ENCODE measurements around the gene GPR152. TPM values are rescaled to one million over a fixed set of nuclear protein-coding genes. Genes with fewer than 3 reads are reported as not detected.

The GPR152 gene
- total RNA-seq, 5 donors from 2014 or later (not counting 1 experiment from before 2014, with no cell fraction given): 0.19 TPM; not detected in 4

DNA sequence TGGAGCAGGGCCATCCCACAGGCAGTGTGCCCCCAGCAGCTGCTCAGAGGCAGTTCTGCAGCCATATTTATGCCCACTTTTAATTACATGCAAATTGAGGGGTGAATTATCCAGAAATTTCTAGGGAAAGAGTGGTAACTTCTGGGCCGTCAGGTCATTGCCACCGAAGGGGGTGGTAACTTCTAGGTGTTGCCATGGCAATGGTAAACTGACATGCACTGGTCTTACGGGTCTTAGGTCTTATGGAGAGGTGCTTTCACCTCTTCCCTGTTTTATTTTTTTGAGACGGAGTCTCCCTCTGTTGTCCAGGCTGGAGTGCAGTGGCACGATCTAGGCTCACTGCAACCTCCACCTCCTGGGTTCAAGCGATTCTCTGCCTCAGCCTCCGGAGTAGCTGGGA, 20.4 kb upstream of the GPR152 start:
- peaks cover 6 to 17% of the 10 kb centered on the region in 2 experiments for H3K4me1 ChIP-seq (ENCODE audit: control insufficient read depth in 1 of 2, extremely low read depth in 1 of 2, insufficient read depth in 2 of 2, low read length in 2 of 2)
- H3K4me3 ChIP-seq (ENCODE audit: control insufficient read depth in 1 of 2, extremely low read depth in 1 of 2, low read length in 1 of 2): no peak overlapping the region
- Mint-ChIP-seq H3K4me3 (no peak overlapping the region), H3K27me3 (no peaks in the 10 kb centered on the region), H3K4me1 (peaks cover 8 to 14% (median 9%) of the 10 kb centered on the region in 3 donors), H3K27ac (no peak overlapping the region), H3K36me3 (no peaks in the 10 kb centered on the region), H3K9me3 (no peaks in the 10 kb centered on the region)
- WGBS (ENCODE audit: insufficient coverage): 88% methylated on average over 4 of the region's 7 CpGs
- H3K27ac ChIP-seq (ENCODE audit: low read length): no peak overlapping the region
- POLR2A ChIA-PET: no interaction called here
- ATAC-seq (replicated peaks in 1 of 4) (no peak), DNase-seq (no peak)
- CTCF ChIA-PET: no interaction called here
- H3K36me3 ChIP-seq (ENCODE audit: control insufficient read depth in 2 of 2, extremely low read depth in 1 of 2, insufficient read depth in 1 of 2, low read length in 1 of 2): no peaks in the 10 kb centered on the region
- H3K27me3 ChIP-seq (replicated peaks in 1 of 2; ENCODE audit: control insufficient read depth in 2 of 2, extremely low read depth in 1 of 2, insufficient read depth in 2 of 2, low read length in 1 of 2): no peaks in the 10 kb centered on the region
- no peaks in the 10 kb centered on the region for H3K9me3 ChIP-seq

DNA sequence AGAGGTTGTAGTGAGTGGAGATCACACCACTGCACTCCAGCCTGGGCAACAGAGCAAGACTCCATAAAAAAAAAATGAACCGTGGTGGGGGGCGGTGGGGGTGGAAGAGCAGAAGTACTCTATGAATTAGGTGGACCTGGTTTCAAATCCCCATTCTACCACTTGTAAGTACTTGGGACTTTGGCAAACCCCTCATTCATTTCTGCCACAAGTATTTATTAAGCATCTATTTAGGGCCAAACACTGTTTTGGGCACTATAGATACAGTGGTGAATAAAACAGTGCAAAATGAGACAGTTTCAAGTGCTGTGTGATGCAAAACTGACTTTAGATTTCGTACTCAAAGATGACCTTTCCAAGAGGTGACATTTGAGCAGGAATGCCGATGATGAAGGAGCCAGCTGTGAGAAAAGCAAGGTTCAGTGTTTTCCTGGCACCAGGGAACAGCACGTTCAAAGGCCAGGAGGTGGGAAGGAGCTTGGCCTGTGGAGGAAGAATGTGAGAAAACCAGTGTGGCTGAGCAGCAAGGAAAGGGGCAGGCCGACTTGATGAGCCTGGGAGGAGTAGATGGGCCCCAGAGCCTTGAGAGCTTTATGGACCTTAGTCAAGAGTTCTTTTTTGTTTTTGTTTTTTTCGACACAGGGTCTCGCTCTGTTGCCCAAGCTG, 17.9 kb upstream of the GPR152 start:
- Mint-ChIP-seq H3K36me3 (no peaks in the 10 kb centered on the region), H3K4me1 (peaks cover 24 to 32% (median 26%) of the 10 kb centered on the region in 3 donors), H3K9me3 (no peaks in the 10 kb centered on the region), H3K27ac (peak overlapping the region in 1 of 2 donors; percentile 91), H3K4me3 (peak overlapping the region; percentile 17 to 88 (median 74)), H3K27me3 (no peaks in the 10 kb centered on the region)
- peaks cover 8 to 42% of the 10 kb centered on the region in 2 experiments for H3K4me1 ChIP-seq (ENCODE audit: control insufficient read depth in 1 of 2, extremely low read depth in 1 of 2, insufficient read depth in 2 of 2, low read length in 2 of 2)
- no peak overlapping the region for H3K4me3 ChIP-seq (ENCODE audit: control insufficient read depth in 1 of 2, extremely low read depth in 1 of 2, low read length in 1 of 2)
- 89% methylated on average over 5 of the region's 8 CpGs for WGBS (ENCODE audit: insufficient coverage)
- no peaks in the 10 kb centered on the region for H3K27me3 ChIP-seq (replicated peaks in 1 of 2; ENCODE audit: control insufficient read depth in 2 of 2, extremely low read depth in 1 of 2, insufficient read depth in 2 of 2, low read length in 1 of 2)
- no peak overlapping the region for H3K27ac ChIP-seq (ENCODE audit: low read length)
- H3K9me3 ChIP-seq: no peaks in the 10 kb centered on the region
- ChIA-PET CTCF (no interaction called here), POLR2A (no interaction called here)
- peaks cover 4 to 7% of the 10 kb centered on the region in 2 donors for H3K36me3 ChIP-seq (ENCODE audit: control insufficient read depth in 2 of 2, extremely low read depth in 1 of 2, insufficient read depth in 1 of 2, low read length in 1 of 2)
- ATAC-seq (replicated peaks in 1 of 4) (no peak), DNase-seq (no peak)

DNA sequence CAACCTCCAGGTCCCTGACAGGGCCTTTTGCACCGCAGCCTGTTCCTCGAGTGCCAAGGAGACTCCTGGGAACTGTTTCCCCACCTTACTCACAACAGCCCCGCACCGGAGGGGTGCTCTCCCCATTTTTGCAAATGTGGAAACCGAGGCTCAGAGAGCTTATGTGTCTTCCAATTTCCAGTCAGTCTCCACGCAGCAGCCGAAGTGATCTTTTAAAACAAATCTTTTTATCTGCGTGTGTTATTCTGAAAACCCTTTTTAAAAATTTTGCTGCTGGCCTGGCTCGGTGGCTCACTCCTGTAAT, 16.9 kb upstream of the GPR152 start:
- no peak for ATAC-seq (replicated peaks in 1 of 4)
- ChIA-PET POLR2A (no interaction called here), CTCF (interaction anchor here in 1 of 2 donors (0.7 kb wide), 1 partner anchor 85 kb away, joined by 4 read pairs; no protein-coding TSS in a partner anchor)
- Mint-ChIP-seq H3K4me1 (peaks cover 29 to 40% (median 31%) of the 10 kb centered on the region in 3 donors), H3K27me3 (no peaks in the 10 kb centered on the region), H3K9me3 (no peaks in the 10 kb centered on the region), H3K27ac (peak overlapping the region; percentile 85 to 91), H3K36me3 (no peaks in the 10 kb centered on the region), H3K4me3 (peak overlapping the region; percentile 74 to 88 (median 87))
- Histone ChIP-seq H3K27ac (ENCODE audit: low read length) (peak overlapping the region; percentile 67), H3K4me1 (ENCODE audit: control insufficient read depth in 1 of 2, extremely low read depth in 1 of 2, insufficient read depth in 2 of 2, low read length in 2 of 2) (peaks cover 8 to 50% of the 10 kb centered on the region in 2 experiments), H3K36me3 (ENCODE audit: control insufficient read depth in 2 of 2, extremely low read depth in 1 of 2, insufficient read depth in 1 of 2, low read length in 1 of 2) (peaks cover 4 to 7% of the 10 kb centered on the region in 2 donors), H3K27me3 (replicated peaks in 1 of 2; ENCODE audit: control insufficient read depth in 2 of 2, extremely low read depth in 1 of 2, insufficient read depth in 2 of 2, low read length in 1 of 2) (no peaks in the 10 kb centered on the region), H3K4me3 (ENCODE audit: control insufficient read depth in 1 of 2, extremely low read depth in 1 of 2, low read length in 1 of 2) (peak overlapping the region; percentile 56 to 72), H3K9me3 (no peaks in the 10 kb centered on the region)
- 20% methylated on average over 9 of the region's 9 CpGs for WGBS (ENCODE audit: insufficient coverage)
- no peak for DNase-seq

DNA sequence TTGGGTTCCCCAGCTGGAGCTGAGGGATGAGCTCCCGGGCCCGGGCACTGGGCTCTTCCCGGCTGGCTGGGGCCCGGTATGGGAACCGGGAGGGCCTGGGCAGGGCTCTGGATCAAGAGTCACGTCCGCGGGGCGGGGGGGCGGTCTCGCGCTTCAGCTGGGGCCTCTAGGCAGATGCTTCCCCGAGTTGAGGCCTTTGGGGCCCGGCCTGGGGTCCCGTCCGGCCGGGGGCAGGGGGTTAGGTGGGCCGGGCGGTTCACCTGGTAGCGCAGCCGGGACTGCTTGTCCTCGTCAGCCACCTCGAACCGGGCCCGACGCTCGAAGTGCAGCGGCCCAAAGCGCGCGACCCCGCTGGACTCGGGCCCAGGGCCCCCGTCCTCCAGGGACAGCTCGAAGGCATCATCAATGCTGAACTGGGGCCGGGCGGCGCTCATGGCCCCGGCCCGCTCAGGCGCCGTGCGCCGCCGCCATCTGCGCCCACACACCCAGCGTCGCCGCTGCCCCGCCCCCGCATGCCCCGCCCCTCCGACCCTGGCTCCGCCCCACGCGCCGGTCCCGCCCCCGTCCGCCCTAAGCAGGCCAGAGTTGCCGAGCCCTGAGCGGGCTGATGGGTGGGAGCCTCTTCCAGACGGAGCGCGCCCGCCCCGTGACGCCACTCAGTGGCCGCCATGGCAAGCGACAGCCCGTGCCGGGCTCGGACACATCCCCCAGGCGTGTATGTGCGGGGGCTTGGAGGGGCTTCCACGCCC, 16.4 kb upstream of the GPR152 start, which contains the start of gene TMEM134:
Gene TMEM134 (minus strand): TSS at position 493 of the 749 bp plus-strand sequence. CDS start 59 bp downstream, at position 434.
- under 1% methylated on average over 76 of the region's 76 CpGs for WGBS (ENCODE audit: insufficient coverage)
- Histone ChIP-seq H3K9me3 (no peaks in the 10 kb centered on the region), H3K4me1 (ENCODE audit: control insufficient read depth in 1 of 2, extremely low read depth in 1 of 2, insufficient read depth in 2 of 2, low read length in 2 of 2) (peaks cover 11 to 55% of the 10 kb centered on the region in 2 experiments), H3K4me3 (ENCODE audit: control insufficient read depth in 1 of 2, extremely low read depth in 1 of 2, low read length in 1 of 2) (peak within 1 kb of the TSS; percentile 80 to 84), H3K27me3 (replicated peaks in 1 of 2; ENCODE audit: control insufficient read depth in 2 of 2, extremely low read depth in 1 of 2, insufficient read depth in 2 of 2, low read length in 1 of 2) (no peaks in the 10 kb centered on the region), H3K36me3 (ENCODE audit: control insufficient read depth in 2 of 2, extremely low read depth in 1 of 2, insufficient read depth in 1 of 2, low read length in 1 of 2) (peaks cover 4 to 7% of the 10 kb centered on the region in 2 donors), H3K27ac (ENCODE audit: low read length) (peak within 1 kb of the TSS; percentile 67)
- ChIA-PET CTCF (interaction anchor here in 1 of 2 donors (0.7 to 1.5 kb wide), 3 partner anchors 32 to 85 kb away, joined by 4 to 10 read pairs (median 7); partner anchors contain the start of genes PPP1CA and PTPRCAP), POLR2A (interaction anchor here (0.6 to 1.3 kb wide), 2 partner anchors 32 to 146 kb away, joined by 3 to 4 read pairs; no protein-coding TSS in a partner anchor)
- Mint-ChIP-seq H3K4me1 (peaks cover 32 to 44% (median 36%) of the 10 kb centered on the region in 3 donors), H3K36me3 (no peaks in the 10 kb centered on the region), H3K27ac (peak within 1 kb of the TSS; percentile 89 to 93), H3K4me3 (peak within 1 kb of the TSS; percentile 83 to 88 (median 87)), H3K27me3 (no peaks in the 10 kb centered on the region), H3K9me3 (no peaks in the 10 kb centered on the region)
- ATAC-seq (replicated peaks in 1 of 4): peak; percentile 73 to 79 (median 78)
- DNase-seq: peak; percentile 81 to 95 (median 88)

DNA sequence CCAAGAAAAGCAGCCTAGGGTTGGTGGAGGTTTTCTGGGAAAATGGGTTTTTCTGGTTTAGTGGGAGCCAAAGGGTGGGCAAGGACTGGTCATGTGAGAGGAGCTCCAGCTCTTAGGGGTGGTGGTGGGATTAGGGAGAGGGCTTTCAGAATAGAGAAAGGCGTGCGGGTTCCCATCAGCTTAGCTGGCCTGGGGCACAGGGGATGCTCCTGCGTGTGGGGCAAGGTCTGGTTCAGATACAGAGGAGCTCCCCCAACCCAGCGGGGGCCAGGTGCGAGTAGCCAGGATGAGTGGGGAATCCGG, 15.9 kb upstream of the GPR152 start:
- ATAC-seq (replicated peaks in 1 of 4) (peak in 2 of 4 experiments; percentile 4 to 6), DNase-seq (peak in 2 of 35 experiments; percentile 16 to 34)
- WGBS (ENCODE audit: insufficient coverage): 12% methylated on average over 6 of the region's 6 CpGs
- peaks cover 32 to 44% (median 36%) of the 10 kb centered on the region in 3 donors for H3K4me1 Mint-ChIP-seq
- H3K27ac Mint-ChIP-seq: peak overlapping the region; percentile 89 to 93
- ChIA-PET CTCF (interaction anchor here in 1 of 2 donors (0.5 to 1.5 kb wide), 3 partner anchors 13 to 67 kb away, joined by 3 to 10 read pairs (median 7); partner anchors contain the start of genes PPP1CA and PTPRCAP), POLR2A (interaction anchor here (0.6 to 1.3 kb wide), 3 partner anchors 28 to 145 kb away, joined by 3 to 4 read pairs (median 3); no protein-coding TSS in a partner anchor)
- H3K27me3 Mint-ChIP-seq: no peaks in the 10 kb centered on the region
- no peaks in the 10 kb centered on the region for H3K9me3 Mint-ChIP-seq
- H3K4me3 Mint-ChIP-seq: peak overlapping the region; percentile 83 to 88 (median 87)
- Histone ChIP-seq H3K9me3 (no peaks in the 10 kb centered on the region), H3K4me3 (ENCODE audit: control insufficient read depth in 1 of 2, extremely low read depth in 1 of 2, low read length in 1 of 2) (peak overlapping the region; percentile 80 to 84), H3K27me3 (replicated peaks in 1 of 2; ENCODE audit: control insufficient read depth in 2 of 2, extremely low read depth in 1 of 2, insufficient read depth in 2 of 2, low read length in 1 of 2) (no peaks in the 10 kb centered on the region), H3K4me1 (ENCODE audit: control insufficient read depth in 1 of 2, extremely low read depth in 1 of 2, insufficient read depth in 2 of 2, low read length in 2 of 2) (peaks cover 11 to 61% of the 10 kb centered on the region in 2 experiments), H3K36me3 (ENCODE audit: control insufficient read depth in 2 of 2, extremely low read depth in 1 of 2, insufficient read depth in 1 of 2, low read length in 1 of 2) (peaks cover 4 to 7% of the 10 kb centered on the region in 2 donors), H3K27ac (ENCODE audit: low read length) (peak overlapping the region; percentile 56)
- H3K36me3 Mint-ChIP-seq: no peaks in the 10 kb centered on the region

DNA sequence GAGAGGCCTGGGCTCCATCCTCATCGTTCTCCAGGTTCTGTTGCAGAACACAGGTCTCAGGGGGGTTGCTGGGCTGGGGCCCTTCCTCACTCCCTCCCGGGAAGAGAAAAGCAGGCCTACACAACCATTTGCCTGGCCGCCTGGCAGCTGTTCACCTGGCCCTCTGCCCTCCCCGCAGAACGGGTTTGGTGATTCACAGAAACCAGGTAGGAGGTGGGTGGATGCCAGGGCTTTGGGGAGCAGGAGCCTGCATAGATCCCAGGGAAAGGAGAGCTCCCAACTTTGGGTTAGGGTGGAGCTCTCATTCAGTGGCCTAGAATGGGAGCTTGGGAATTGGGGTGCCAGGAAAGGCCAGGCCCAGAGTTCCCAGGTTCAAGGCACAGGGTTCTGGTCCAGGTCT, 15.5 kb upstream of the GPR152 start:
- Histone ChIP-seq H3K4me1 (ENCODE audit: control insufficient read depth in 1 of 2, extremely low read depth in 1 of 2, insufficient read depth in 2 of 2, low read length in 2 of 2) (peaks cover 11 to 63% of the 10 kb centered on the region in 2 experiments), H3K36me3 (ENCODE audit: control insufficient read depth in 2 of 2, extremely low read depth in 1 of 2, insufficient read depth in 1 of 2, low read length in 1 of 2) (peaks cover 4 to 7% of the 10 kb centered on the region in 2 donors), H3K27ac (ENCODE audit: low read length) (peak overlapping the region; percentile 56), H3K9me3 (no peaks in the 10 kb centered on the region), H3K27me3 (replicated peaks in 1 of 2; ENCODE audit: control insufficient read depth in 2 of 2, extremely low read depth in 1 of 2, insufficient read depth in 2 of 2, low read length in 1 of 2) (no peaks in the 10 kb centered on the region), H3K4me3 (ENCODE audit: control insufficient read depth in 1 of 2, extremely low read depth in 1 of 2, low read length in 1 of 2) (peak overlapping the region; percentile 80 to 84)
- peaks cover 32 to 44% (median 36%) of the 10 kb centered on the region in 3 donors for H3K4me1 Mint-ChIP-seq
- no peaks in the 10 kb centered on the region for H3K36me3 Mint-ChIP-seq
- no peak for DNase-seq
- ChIA-PET CTCF (interaction anchor here in 1 of 2 donors (0.5 to 1.5 kb wide), 3 partner anchors 14 to 66 kb away, joined by 3 to 10 read pairs (median 7); partner anchors contain the start of genes PPP1CA and PTPRCAP), POLR2A (interaction anchor here (0.6 to 1.3 kb wide), 2 partner anchors 27 to 31 kb away, joined by 3 to 4 read pairs; no protein-coding TSS in a partner anchor)
- peak overlapping the region; percentile 83 to 88 (median 87) for H3K4me3 Mint-ChIP-seq
- 50% methylated on average over 3 of the region's 5 CpGs for WGBS (ENCODE audit: insufficient coverage)
- H3K27me3 Mint-ChIP-seq: no peaks in the 10 kb centered on the region
- ATAC-seq (replicated peaks in 1 of 4): no peak
- peak overlapping the region; percentile 89 to 93 for H3K27ac Mint-ChIP-seq
- no peaks in the 10 kb centered on the region for H3K9me3 Mint-ChIP-seq

Data from T-cell (primary cell).